GM18517 (cell line): ENCODE data around the gene PARD3.
"Not testable (repeated sequence)": the region's sequence is repeated elsewhere in the genome, so short reads cannot be mapped to it uniquely, and the experiment has no call there.

Source experiments
- ATAC-seq: cut with Tn5 transposase; IDR thresholded peaks from one replicate; pipeline ENCODE4 v1.9.1; 2021; ENCODE audit warnings: mild to moderate bottlenecking, moderate library complexity; ENCODE audit not compliant: unreplicated experiment

Gene PARD3

DNA sequence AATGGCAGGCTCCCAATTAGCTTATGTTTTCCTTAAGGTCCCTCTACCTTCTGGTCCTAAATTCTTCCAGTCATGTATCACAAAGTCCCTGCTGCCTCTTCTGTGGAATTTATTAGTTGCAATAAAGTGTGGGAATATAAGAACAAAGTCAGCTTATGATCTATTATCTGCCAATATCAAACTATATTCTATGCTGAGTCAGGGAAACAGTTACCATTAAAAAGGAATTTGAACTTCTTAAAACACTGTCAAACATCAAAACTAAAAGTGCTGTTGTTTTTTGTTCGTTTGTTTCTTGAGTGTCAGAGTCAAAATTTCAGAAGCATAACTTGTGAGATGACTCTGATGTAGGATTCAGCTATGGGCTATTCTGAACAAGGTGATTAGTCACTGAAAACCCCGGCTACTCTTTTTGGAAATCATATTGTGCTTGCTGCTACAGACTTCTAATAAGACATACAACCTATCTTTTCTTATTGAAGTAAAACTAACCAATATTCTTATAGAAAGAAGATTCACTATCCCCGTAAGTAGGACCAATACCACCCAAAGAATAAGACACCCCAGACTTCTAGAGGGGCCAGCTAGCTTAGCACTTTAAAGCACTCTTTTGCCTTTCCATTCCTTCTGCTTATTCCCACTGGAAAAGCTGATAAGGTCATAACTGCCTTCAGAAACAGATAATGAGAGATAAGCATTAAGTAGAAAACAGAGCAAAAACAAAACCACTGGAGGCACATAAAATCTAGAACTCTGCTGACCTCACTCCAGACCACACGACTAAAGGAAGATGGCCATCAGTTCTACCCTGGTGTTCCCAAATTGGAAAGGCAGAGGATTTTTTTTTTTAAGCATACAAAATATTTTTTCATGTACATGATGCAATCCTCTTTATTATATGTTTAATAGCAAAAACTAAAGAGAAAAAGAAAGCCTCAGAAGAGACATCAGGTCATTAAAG, 370.6 kb downstream of the PARD3 start:
- ATAC-seq, result no peak

DNA sequence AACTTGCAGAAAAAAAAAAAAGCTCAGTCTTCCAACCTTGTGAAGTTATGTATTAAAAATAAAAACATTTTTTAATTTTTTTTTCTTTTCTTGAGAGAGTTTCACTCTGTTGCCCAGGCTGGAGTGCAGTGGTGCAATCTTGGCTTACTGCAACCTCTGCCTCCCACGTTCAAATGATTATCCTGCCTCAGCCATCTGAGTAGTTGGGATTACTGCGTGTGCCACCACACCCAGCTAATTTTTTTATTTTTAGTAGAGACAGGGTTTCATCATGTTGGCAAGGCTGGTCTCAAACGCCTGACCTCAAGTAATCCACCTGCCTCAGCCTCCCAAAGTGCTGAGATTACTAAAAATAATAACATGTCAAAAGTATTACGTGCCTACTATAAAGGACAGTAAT, 375.7 kb downstream of the PARD3 start:
- ATAC-seq, result not testable (repeated sequence)

GRCh38 chr10:34438741-34439140, 376.4 kb downstream of the PARD3 start:
- no peak for ATAC-seq

DNA sequence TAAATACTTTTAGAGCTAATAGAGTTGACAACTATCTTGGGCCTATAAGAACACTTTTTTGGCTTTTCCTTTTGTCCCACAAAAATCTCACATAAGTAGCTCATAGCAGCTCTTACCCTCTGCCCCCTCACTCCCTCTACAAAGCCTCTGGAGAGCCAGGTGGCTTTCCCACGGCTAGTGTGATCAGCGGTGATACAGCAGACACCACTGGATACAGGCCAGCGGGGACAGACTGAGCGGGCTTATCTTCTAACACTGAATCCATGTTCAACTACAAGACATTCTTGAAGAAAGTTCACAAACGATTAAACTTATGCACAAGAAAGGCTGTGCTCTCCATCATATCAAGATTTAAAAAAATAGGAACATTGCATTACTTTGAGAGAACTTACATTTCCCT, 377.2 kb downstream of the PARD3 start:
- ATAC-seq, result no peak

DNA sequence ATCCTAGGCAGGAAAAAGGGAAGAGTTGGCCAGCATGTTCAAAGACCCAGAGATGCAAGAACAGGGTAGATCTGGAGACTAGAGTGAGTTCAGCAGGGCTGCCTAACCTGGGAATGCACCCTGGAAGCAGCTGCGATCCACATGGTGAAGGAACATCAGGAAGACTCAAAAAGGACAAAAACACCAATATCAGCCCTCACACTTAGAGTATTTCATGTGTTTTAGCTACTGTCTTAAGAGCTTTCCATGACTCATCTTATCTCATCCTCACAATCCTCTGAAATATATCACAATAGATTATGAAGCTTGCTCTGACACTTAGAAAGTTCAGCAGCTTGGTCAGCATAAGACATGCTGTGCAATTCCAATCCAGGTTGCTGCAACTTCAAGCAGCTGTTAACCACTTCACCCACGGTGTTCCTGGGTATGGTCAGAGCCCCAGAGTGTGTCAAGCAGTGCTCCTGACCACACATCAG, 380.9 kb downstream of the PARD3 start:
- ATAC-seq, result no peak

GRCh38 chr10:34433241-34434076, 381.6 kb downstream of the PARD3 start:
- no peak for ATAC-seq

DNA sequence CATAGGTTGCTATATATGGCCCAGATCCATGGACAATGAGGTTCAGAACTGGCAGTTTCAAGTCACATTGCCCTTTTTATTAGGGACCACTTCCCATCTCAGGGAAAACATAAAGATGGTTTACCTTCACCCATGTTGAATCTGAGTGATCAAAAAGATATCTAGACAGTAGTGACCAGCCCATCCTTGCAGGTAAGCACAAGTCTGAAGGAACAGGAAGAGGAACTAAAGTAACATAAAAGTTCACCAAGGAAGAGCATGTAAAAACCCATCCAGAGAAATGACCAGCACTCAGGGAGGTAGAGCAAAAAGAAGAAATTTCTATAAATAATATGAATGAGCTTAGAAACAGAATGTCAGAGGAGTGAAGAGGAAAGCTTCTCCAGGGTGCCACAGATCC, 382.5 kb downstream of the PARD3 start:
- ATAC-seq, result no peak

DNA sequence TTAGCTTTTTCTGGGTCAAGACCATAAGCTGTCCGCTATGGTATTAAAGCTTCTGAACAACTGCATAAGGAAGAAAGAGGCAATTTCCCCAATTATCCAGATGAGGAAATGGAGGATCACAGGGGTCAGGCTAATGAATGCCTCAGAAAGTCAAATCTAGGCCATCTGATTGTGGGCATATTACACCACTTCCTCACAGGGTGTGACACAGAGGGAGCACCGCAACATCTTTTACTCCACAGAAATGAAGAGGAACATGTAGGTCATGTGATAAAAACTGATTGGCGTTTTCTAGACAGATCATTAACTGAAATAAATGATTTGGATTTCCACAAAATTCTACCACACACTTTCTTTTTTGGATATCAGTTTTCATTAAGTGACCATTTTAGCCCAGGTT, 384.4 kb downstream of the PARD3 start:
- ATAC-seq, result no peak

GRCh38 chr10:34428501-34428900, 386.6 kb downstream of the PARD3 start:
- no peak for ATAC-seq

GRCh38 chr10:34427911-34428216, 387.2 kb downstream of the PARD3 start:
- no peak for ATAC-seq

DNA sequence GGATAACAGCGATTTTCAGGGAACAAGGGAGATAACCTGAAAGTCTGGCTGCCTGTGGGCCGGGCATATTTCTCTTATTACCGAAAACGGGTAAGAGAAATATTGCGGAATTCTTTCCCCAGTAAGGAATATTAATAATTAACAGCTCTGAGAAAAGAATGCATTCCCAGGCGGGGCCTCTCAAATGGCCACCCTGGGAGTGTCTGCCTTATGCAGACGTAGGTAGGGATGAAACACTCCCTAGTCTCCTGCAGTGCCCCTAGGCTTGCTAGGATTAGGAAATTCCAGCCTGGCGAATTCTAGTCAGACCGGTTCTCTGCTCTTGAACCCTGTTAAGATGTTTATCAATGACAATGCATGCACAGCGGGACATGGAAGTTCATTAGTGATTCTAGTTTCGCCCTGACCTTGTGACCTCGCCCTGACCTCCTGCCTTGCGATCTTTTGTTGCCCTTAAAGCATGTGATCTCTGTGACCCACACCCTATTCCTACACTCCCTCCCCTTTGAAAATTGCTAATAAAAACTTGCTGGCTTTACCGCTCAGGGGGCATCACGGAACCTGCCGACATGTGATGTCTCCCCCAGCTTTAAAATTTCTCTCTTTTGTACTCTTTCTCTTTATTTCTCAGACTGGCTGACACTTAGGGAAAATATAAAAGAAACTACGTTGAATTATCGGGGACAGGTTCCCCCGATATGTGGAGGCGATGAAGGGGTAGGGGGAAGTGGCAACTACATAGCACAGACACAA, 387.8 kb downstream of the PARD3 start:
- not testable (repeated sequence) for ATAC-seq

DNA sequence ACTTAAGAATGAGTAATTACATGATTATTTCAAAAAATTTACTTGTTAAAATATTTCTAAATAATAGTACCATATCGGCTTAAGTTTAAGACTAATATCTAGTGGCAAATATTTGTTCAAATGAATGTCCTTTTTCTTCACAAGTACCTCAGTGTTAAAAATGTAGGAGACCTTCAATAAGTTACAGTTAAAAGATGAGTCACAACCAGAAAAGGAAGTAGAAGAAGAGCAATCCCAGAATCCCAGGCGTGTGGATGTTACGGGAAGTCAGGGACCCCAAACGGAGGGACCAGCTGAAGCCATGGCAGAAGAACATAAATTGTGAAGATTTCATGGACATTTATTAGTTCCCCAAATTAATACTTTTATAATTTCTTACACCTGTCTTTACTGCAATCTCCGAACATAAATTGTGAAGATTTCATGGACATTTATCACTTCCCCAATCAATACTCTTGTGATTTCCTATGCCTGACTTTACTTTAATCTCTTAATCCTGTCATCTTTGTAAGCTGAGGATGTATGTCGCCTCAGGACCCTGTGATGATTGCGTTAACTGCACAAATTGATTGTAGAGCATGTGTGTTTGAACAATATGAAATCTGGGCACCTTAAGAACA, 388.4 kb downstream of the PARD3 start:
- ATAC-seq, result not testable (repeated sequence)

- ATAC-seq, result no peak
Observed at GRCh38 chr10:34426041-34426440, 389.1 kb downstream of the PARD3 start.

GRCh38 chr10:34423673-34424625, 391.1 kb downstream of the PARD3 start:
- ATAC-seq, result no peak

DNA sequence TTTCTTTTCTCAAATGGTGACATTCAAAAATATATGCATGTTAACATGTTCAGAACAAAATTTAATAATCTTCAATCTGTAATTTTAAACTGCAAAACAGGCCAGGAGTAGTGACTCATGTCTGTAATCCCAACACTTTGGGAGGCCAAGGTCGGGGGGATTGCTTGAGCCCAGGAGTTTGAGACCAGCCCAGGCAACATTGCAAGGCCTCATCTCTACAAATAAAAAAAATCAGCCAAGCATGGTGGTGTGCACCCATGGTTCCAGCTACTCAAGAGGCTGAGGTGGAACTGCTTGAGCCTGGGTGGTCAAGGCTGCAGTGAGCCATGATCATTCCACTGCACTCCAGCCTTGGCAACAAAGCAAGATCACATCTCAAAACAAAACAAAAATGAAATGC, 394.3 kb downstream of the PARD3 start:
- ATAC-seq, result no peak

DNA sequence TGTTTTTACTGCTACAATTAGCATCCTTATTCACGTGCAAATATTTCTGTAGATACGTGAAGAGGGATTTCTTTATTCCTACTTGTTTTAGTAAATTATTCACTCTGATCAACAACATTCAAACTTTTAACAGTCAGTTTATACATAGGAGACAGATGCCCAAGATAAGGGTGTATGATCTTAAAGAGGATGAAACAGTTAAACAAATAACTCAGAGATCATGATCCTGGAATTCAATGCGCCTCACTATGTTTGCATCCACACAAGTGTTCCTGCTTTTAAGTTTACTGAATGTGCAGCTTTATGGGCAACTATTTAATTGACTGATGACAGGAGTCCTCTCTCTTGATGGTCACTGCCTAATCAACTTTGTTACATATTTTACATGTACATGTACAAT, 394.8 kb downstream of the PARD3 start:
- no peak for ATAC-seq

DNA sequence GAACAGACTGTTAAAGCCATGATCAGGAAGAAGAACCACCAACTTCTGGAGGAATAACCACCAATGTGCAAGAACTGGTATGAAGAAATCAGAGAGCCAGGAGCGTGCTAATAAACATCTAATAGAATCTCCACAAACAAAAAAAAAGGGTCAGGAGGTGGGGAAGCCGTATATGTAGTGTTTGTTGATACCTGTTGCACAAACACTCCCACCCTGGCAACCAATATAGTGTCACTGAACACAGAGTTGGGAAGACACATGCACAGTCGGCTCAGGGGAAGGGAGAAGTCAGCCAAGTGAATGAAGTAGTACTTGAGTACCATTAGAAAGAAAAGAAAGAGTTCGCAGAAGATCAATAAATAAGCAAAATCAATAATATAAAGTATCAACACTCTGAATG, 400.1 kb downstream of the PARD3 start:
- ATAC-seq, result no peak

- no peak for ATAC-seq
Observed at GRCh38 chr10:34413756-34414587, 401.1 kb downstream of the PARD3 start.

DNA sequence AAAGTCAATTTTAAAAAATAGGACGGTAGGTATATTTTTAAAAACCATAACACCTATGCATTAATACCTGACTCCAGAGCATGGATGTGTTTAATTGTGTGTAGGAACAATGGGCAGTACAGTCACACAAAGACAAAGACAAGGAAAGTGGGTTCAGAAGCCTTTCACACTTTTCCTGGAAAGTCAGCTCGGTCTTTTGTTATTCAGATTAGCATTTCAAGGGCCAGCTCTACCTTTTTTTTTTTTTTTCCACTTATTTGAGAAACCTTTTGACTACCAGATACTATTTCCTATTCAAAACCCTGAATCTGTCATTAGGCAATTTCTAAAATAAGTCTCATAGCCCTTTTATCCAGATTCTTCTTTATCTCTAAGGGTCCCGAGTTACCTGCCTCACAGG, 401.9 kb downstream of the PARD3 start:
- ATAC-seq, result no peak
